ENCODE measurements around the gene NALCN.

The NALCN gene

GRCh38 chr13:101025519-101025918, 390.8 kb downstream of the NALCN start:
- no peak for DNase-seq (ENCODE audit: low spot score)

GRCh38 chr13:101019126-101019525, 397.2 kb downstream of the NALCN start:
- DNase-seq (ENCODE audit: low spot score): no peak

GRCh38 chr13:101018720-101019119, 397.6 kb downstream of the NALCN start:
- no peak for DNase-seq (ENCODE audit: low spot score)

- DNase-seq (ENCODE audit: low spot score): no peak
These were observed 399.0 kb downstream of the NALCN start for GRCh38 chr13:101017123-101017872.

GRCh38 chr13:101016475-101016874, 399.8 kb downstream of the NALCN start:
- DNase-seq (ENCODE audit: low spot score): no peak

- no peak for DNase-seq (ENCODE audit: low spot score)
These were observed 403.1 kb downstream of the NALCN start for GRCh38 chr13:101013245-101013644.

GRCh38 chr13:101010100-101010499, 406.2 kb downstream of the NALCN start:
- no peak for DNase-seq (ENCODE audit: low spot score)

- DNase-seq (ENCODE audit: low spot score): no peak
These were observed 409.1 kb downstream of the NALCN start for GRCh38 chr13:101007245-101007644.

Measured in activated CD4-positive, alpha-beta T cell treated with anti-CD3 and anti-CD28 coated beads, Interleukin-2, Interleukin-4, amounts not matched to agents 100 ng/mL and 50 ng/mL, durations not matched to agents 16 hours and 8 hours (primary cell).